Kidney tubule cell (primary cell): ENCODE results near the gene RSAD2.
A peak's percentile ranks its signal among the peaks of the same experiment; 100 is the strongest.
"Not testable (repeated sequence)": the region's sequence is repeated elsewhere in the genome, so short reads cannot be mapped to it uniquely, and the experiment has no call there.

Experiments
- DNase-seq: peaks from one replicate; pipeline ENCODE4 v3.0.0-alpha.2; 2018; ENCODE audit warnings: low spot score

RSAD2 gene

GRCh38 chr2:6877402-6878304 lies at the start of gene RSAD2:
RSAD2 (plus strand) TSS chr2:6877777; CDS start chr2:6877801, 24 bp downstream.
- peak; percentile 84 for DNase-seq

GRCh38 chr2:6828299-6828584 lies 49.3 kb upstream of the RSAD2 start:
- DNase-seq = peak; percentile 22

- DNase-seq = no peak
Measured at GRCh38 chr2:6831229-6831628, 46.3 kb upstream of the RSAD2 start.

- no peak for DNase-seq
Measured at GRCh38 chr2:6832596-6833299, 44.8 kb upstream of the RSAD2 start.

- no peak for DNase-seq
Measured at GRCh38 chr2:6833300-6833604, 44.3 kb upstream of the RSAD2 start.

- no peak for DNase-seq
Measured at GRCh38 chr2:6834163-6834562, 43.4 kb upstream of the RSAD2 start.

GRCh38 chr2:6835467-6835866 lies 42.1 kb upstream of the RSAD2 start:
- DNase-seq = no peak

GRCh38 chr2:6838673-6839319 lies 38.8 kb upstream of the RSAD2 start:
- DNase-seq = no peak

- no peak for DNase-seq
Measured at GRCh38 chr2:6841537-6842287, 35.9 kb upstream of the RSAD2 start.

- peak; percentile 6 for DNase-seq
Measured at GRCh38 chr2:6845312-6845711, 32.3 kb upstream of the RSAD2 start.

- DNase-seq = no peak
Measured at GRCh38 chr2:6845903-6846302, 31.7 kb upstream of the RSAD2 start.

- DNase-seq = no peak
Measured at GRCh38 chr2:6846540-6846939, 31.0 kb upstream of the RSAD2 start.

GRCh38 chr2:6846967-6847681 lies 30.5 kb upstream of the RSAD2 start:
- DNase-seq = no peak

- DNase-seq = no peak
Measured at GRCh38 chr2:6852195-6852594, 25.4 kb upstream of the RSAD2 start.

GRCh38 chr2:6854416-6854815 lies 23.2 kb upstream of the RSAD2 start:
- no peak for DNase-seq

GRCh38 chr2:6855860-6856547 lies 21.6 kb upstream of the RSAD2 start:
- peak; percentile 26 for DNase-seq

GRCh38 chr2:6856548-6856920 lies 21.0 kb upstream of the RSAD2 start:
- DNase-seq = no peak

- DNase-seq = not testable (repeated sequence)
Measured at GRCh38 chr2:6858466-6859027, 19.0 kb upstream of the RSAD2 start.

- DNase-seq = no peak
Measured at GRCh38 chr2:6860296-6860695, 17.3 kb upstream of the RSAD2 start.

- no peak for DNase-seq
Measured at GRCh38 chr2:6863792-6864191, 13.8 kb upstream of the RSAD2 start.

- DNase-seq = no peak
Measured at GRCh38 chr2:6864231-6864754, 13.3 kb upstream of the RSAD2 start.
